HEK293 (cell line): Measurements from ENCODE around the gene NRIP3.

Experiments
- ATF2 ChIP-seq: fragments of 450-650 bp; formaldehyde crosslinking; IDR thresholded peaks from 2 replicates; pipeline ENCODE4 v1.5.1; 2016; ENCODE audit warnings: missing biosample characterization, missing genetic modification characterization, low read depth
- CTCF ChIP-seq: fragments of 450-650 bp; formaldehyde crosslinking; IDR thresholded peaks from 2 replicates; pipeline ENCODE4 v1.5.1; 2016; ENCODE audit warnings: missing biosample characterization, missing genetic modification characterization
- MYNN ChIP-seq: fragments of 450-650 bp; formaldehyde crosslinking; IDR thresholded peaks from 2 replicates; pipeline ENCODE4 v1.5.1; 2016; ENCODE audit warnings: missing biosample characterization, missing genetic modification characterization, borderline replicate concordance
- REST ChIP-seq: fragments of 450-650 bp; formaldehyde crosslinking; IDR thresholded peaks from 2 replicates; pipeline ENCODE4 v1.5.1; 2016; ENCODE audit warnings: missing biosample characterization, missing genetic modification characterization
- SP2 ChIP-seq: fragments of 450-650 bp; formaldehyde crosslinking; IDR thresholded peaks from 2 replicates; pipeline ENCODE4 v1.5.1; 2016; ENCODE audit warnings: missing biosample characterization, missing genetic modification characterization
- TSHZ1 ChIP-seq: fragments of 450-650 bp; formaldehyde crosslinking; IDR thresholded peaks from 2 replicates; pipeline ENCODE4 v1.5.1; 2016; ENCODE audit warnings: missing biosample characterization, missing genetic modification characterization, borderline replicate concordance
- ZNF146 ChIP-seq: fragments of 450-650 bp; formaldehyde crosslinking; IDR thresholded peaks from 2 replicates; pipeline ENCODE4 v1.5.1; 2016; ENCODE audit warnings: missing biosample characterization, missing genetic modification characterization
- ZNF174 ChIP-seq: fragments of 450-650 bp; formaldehyde crosslinking; IDR thresholded peaks from 2 replicates; pipeline ENCODE4 v1.5.0; 2017; ENCODE audit warnings: missing biosample characterization, mild to moderate bottlenecking, missing genetic modification characterization
- ZNF274 ChIP-seq, 2 experiments: fragments of 200-500 bp in 1 of 2; fragments of 450-650 bp in 1 of 2; sonication (Bioruptor generic) in 1 of 2; formaldehyde crosslinking in 1 of 2; IDR thresholded peaks; 2 replicates each; pipeline versions ENCODE4 v1.5.1 to v1.6.1; 2014 to 2016; ENCODE audit warnings: borderline replicate concordance in 1 of 2, inconsistent platforms in 1 of 2, low read length in 1 of 2, missing biosample characterization in 1 of 2, missing genetic modification characterization in 1 of 2
- ZNF654 ChIP-seq: fragments of 450-650 bp; formaldehyde crosslinking; IDR thresholded peaks from 2 replicates; pipeline ENCODE4 v1.5.1; 2016; ENCODE audit warnings: low read depth, missing biosample characterization, missing genetic modification characterization
- ZNF768 ChIP-seq: fragments of 450-650 bp; formaldehyde crosslinking; IDR thresholded peaks from 2 replicates; pipeline ENCODE4 v1.5.1; 2018; ENCODE audit warnings: missing biosample characterization, mild to moderate bottlenecking, missing genetic modification characterization
- ZNF777 ChIP-seq: fragments of 450-650 bp; formaldehyde crosslinking; IDR thresholded peaks from 2 replicates; pipeline ENCODE4 v1.5.1; 2017; ENCODE audit warnings: missing biosample characterization, missing genetic modification characterization, borderline replicate concordance
- ZSCAN30 ChIP-seq: fragments of 450-650 bp; IDR thresholded peaks from 2 replicates; pipeline ENCODE4 v1.5.1; 2018; ENCODE audit warnings: missing biosample characterization, mild to moderate bottlenecking, missing genetic modification characterization, moderate library complexity

GRCh38 chr11:8933931-8934330, 69.9 kb downstream of the NRIP3 start:
- TF ChIP-seq ZNF777 (tag by site-specific recombination) (no peak), CTCF (tag by site-specific recombination) (no peak), SP2 (tag by site-specific recombination) (no peak), MYNN (tag by site-specific recombination) (no peak), ZNF274 (IDR thresholded peaks at IDR 0.05; ENCODE audit: low read length) (no peak), ZNF274 (tag by site-specific recombination; IDR thresholded peaks at IDR 0.05; ENCODE audit: borderline replicate concordance) (no peak), ZNF146 (no peak), ZSCAN30 (no peak), ZNF768 (no peak), ATF2 (no peak), TSHZ1 (tag by site-specific recombination) (no peak), REST (tag by site-specific recombination) (no peak), ZNF654 (tag by site-specific recombination) (no peak), ZNF174 (tag by site-specific recombination) (no peak)
